Naive thymus-derived CD8-positive, alpha-beta T cell (primary cell): ENCODE data around the gene DNAJB13. TPM values are rescaled to one million over a fixed set of nuclear protein-coding genes. Genes with fewer than 3 reads are reported as not detected.

Experiments
- ATAC-seq, 2 donors: fragments of 150-1000 bp; cut with Tn5 transposase in 1 of 2; sonication (Bioruptor Pico), chemical (Tn5 transposase) in 1 of 2; 1 replicate in 1 of 2; 2 replicates in 1 of 2; pipeline ENCODE4 v1.10.0; 2021; ENCODE audit warnings: mild to moderate bottlenecking in 2 of 2, moderate library complexity in 2 of 2
- POLR2A ChIA-PET: fragments of 350-600 bp; sonication (Branson Sonifier 250); formaldehyde crosslinking; loops from one replicate; lab custom pipeline; 2021; ENCODE audit warnings: antibody characterized with exemption; lab: Charles Lee
- DNase-seq, 10 donors: peaks; one replicate each; pipeline versions ENCODE4 v3.0.0 to v3.0.0-alpha.2; 2020 to 2022
- H3K27ac Mint-ChIP-seq, 10 donors: one replicate each; pipeline ENCODE4 v1.8.0; 2020 to 2022; ENCODE audit warnings: mild to moderate bottlenecking in 10 of 10, mixed read lengths in 10 of 10, moderate library complexity in 4 of 10, inconsistent platforms in 1 of 10
- H3K27me3 Mint-ChIP-seq, 5 donors: one replicate each; pipeline ENCODE4 v1.8.0; 2021 to 2022; ENCODE audit warnings: mixed read lengths in 5 of 5
- H3K36me3 Mint-ChIP-seq, 3 donors: one replicate each; pipeline ENCODE4 v1.8.0; 2020 to 2022; ENCODE audit warnings: mixed read lengths in 3 of 3, mild to moderate bottlenecking in 2 of 3, inconsistent platforms in 1 of 3
- H3K4me1 Mint-ChIP-seq, 4 donors: one replicate each; pipeline ENCODE4 v1.8.0; 2021 to 2022; ENCODE audit warnings: mixed read lengths in 4 of 4
- H3K4me3 Mint-ChIP-seq, 10 donors: one replicate each; pipeline ENCODE4 v1.8.0; 2020 to 2022; ENCODE audit warnings: mild to moderate bottlenecking in 10 of 10, mixed read lengths in 10 of 10, moderate library complexity in 6 of 10, inconsistent platforms in 1 of 10
- H3K9me3 Mint-ChIP-seq, 9 donors: one replicate each; pipeline ENCODE4 v1.8.0; 2020 to 2022; ENCODE audit warnings: mixed read lengths in 9 of 9, mild to moderate bottlenecking in 3 of 9, inconsistent platforms in 1 of 9, moderate library complexity in 1 of 9
- polyA plus RNA-seq, 3 donors: library from polyadenylated mRNA; unstranded; fragments of 300-500 nt; fragmentation: Illumina TruSeq; gene quantifications; one replicate each; pipeline ENCODE4 v1.2.3, GENCODE V29; 2021
- total RNA-seq, 8 experiments: library from RNA in 2 of 8; stranded (reverse) in 2 of 8; gene quantifications; one replicate each; pipeline ENCODE4 v1.2.3 and lab custom pipeline; 2021 to 2026

Gene DNAJB13
- total and polyA plus RNA-seq, 5 experiments from 2014 or later: 0.16 to 0.60 (median 0.46) TPM

- POLR2A ChIA-PET: interaction anchor here (2.3 kb wide), 1 partner anchor 10 kb away, joined by 7 read pairs; no protein-coding TSS in a partner anchor
- peak; percentile 33 to 37 for ATAC-seq
Measured at GRCh38 chr11:73957654-73958361, 7.0 kb downstream of the DNAJB13 start.

GRCh38 chr11:73958521-73959141 is 7.8 kb downstream of the DNAJB13 start:
- H3K4me1 Mint-ChIP-seq: peaks cover 0 to 12% (median 7%) of the 10 kb centered on the region in 4 donors
- no peak for ATAC-seq
- no peaks in the 10 kb centered on the region for H3K9me3 Mint-ChIP-seq
- DNase-seq: no peak
- H3K27me3 Mint-ChIP-seq: peaks cover 4 to 22% (median 13%) of the 10 kb centered on the region in 5 donors
- POLR2A ChIA-PET: interaction anchor here (2.3 kb wide), 1 partner anchor 9 kb away, joined by 7 read pairs; no protein-coding TSS in a partner anchor
- H3K27ac Mint-ChIP-seq: peak overlapping the region in 1 of 10 donors; percentile 43
- H3K4me3 Mint-ChIP-seq: no peak overlapping the region
- no peaks in the 10 kb centered on the region for H3K36me3 Mint-ChIP-seq

More at GRCh38 chr11:73957654-73958361, 7.0 kb downstream of the DNAJB13 start:
- no peak for DNase-seq
- H3K9me3 Mint-ChIP-seq: no peaks in the 10 kb centered on the region
- H3K4me3 Mint-ChIP-seq: peak overlapping the region in 7 of 10 donors; percentile 11 to 80 (median 46)
- H3K27me3 Mint-ChIP-seq: peaks cover 4 to 22% (median 13%) of the 10 kb centered on the region in 5 donors
- H3K27ac Mint-ChIP-seq: peak overlapping the region in 1 of 10 donors; percentile 68
- peaks cover 0 to 12% (median 7%) of the 10 kb centered on the region in 4 donors for H3K4me1 Mint-ChIP-seq
- no peaks in the 10 kb centered on the region for H3K36me3 Mint-ChIP-seq

DNA sequence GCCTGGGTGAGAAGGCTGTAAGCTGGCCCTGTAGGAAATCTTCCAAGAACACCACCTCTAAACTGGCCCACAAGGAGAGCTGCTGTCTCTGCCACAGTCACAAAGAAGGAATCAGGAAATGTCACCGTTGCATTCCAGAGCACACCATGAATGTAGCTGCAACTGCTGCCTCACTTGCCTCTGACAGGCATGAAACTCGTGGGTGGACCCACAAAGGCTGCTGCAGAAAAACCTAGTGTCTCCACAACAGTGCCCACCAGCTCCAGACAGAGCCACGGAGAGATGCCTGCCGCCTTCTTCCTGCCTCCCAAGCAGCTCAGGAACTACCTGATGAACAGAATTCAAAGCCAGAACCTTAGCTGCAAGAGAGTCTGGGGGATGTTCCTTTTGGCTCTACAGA is 10.5 kb downstream of the DNAJB13 start:
- H3K27me3 Mint-ChIP-seq: peaks cover 2 to 15% (median 6%) of the 10 kb centered on the region in 5 donors
- H3K27ac Mint-ChIP-seq: peak overlapping the region in 2 of 10 donors; percentile 44 to 63
- no peak for ATAC-seq
- H3K4me3 Mint-ChIP-seq: no peak overlapping the region
- POLR2A ChIA-PET: no interaction called here
- H3K36me3 Mint-ChIP-seq: no peaks in the 10 kb centered on the region
- no peaks in the 10 kb centered on the region for H3K9me3 Mint-ChIP-seq
- H3K4me1 Mint-ChIP-seq: peaks cover 13 to 30% (median 21%) of the 10 kb centered on the region in 4 donors
- DNase-seq: no peak

GRCh38 chr11:73962101-73962705 is 11.4 kb downstream of the DNAJB13 start:
- H3K27ac Mint-ChIP-seq: peak overlapping the region in 1 of 10 donors; percentile 54
- H3K4me1 Mint-ChIP-seq: peaks cover 12 to 27% (median 19%) of the 10 kb centered on the region in 4 donors
- peaks cover 0 to 6% (median 5%) of the 10 kb centered on the region in 5 donors for H3K27me3 Mint-ChIP-seq
- ATAC-seq: no peak
- no peak overlapping the region for H3K4me3 Mint-ChIP-seq
- H3K9me3 Mint-ChIP-seq: no peaks in the 10 kb centered on the region
- H3K36me3 Mint-ChIP-seq: no peaks in the 10 kb centered on the region
- DNase-seq: no peak
- POLR2A ChIA-PET: interaction anchor here (13.0 kb wide), 1 partner anchor 20 kb away, joined by 534 read pairs; the partner anchor contains the start of gene UCP2

GRCh38 chr11:73963861-73964260 is 13.0 kb downstream of the DNAJB13 start:
- Mint-ChIP-seq H3K4me3 (peak overlapping the region in 5 of 10 donors; percentile 20 to 72 (median 56)), H3K27ac (peak overlapping the region; percentile 7 to 95 (median 72)), H3K36me3 (no peaks in the 10 kb centered on the region), H3K4me1 (peaks cover 12 to 39% (median 31%) of the 10 kb centered on the region in 4 donors), H3K27me3 (no peaks in the 10 kb centered on the region), H3K9me3 (no peaks in the 10 kb centered on the region)
- POLR2A ChIA-PET: interaction anchor here (0.6 to 13.0 kb wide), 13 partner anchors 9 to 91 kb away, joined by 3 to 534 read pairs (median 5); partner anchors contain the start of genes UCP2 and UCP3
- ATAC-seq (no peak), DNase-seq (no peak)

- ATAC-seq (no peak), DNase-seq (no peak)
- Mint-ChIP-seq H3K4me1 (peaks cover 25 to 53% (median 45%) of the 10 kb centered on the region in 4 donors), H3K4me3 (peak overlapping the region in 2 of 10 donors; percentile 60 to 64), H3K27ac (peak overlapping the region in 8 of 10 donors; percentile 15 to 94 (median 33)), H3K36me3 (no peaks in the 10 kb centered on the region), H3K9me3 (no peaks in the 10 kb centered on the region), H3K27me3 (no peaks in the 10 kb centered on the region)
- POLR2A ChIA-PET: interaction anchor here (0.7 to 19.8 kb wide), 10 partner anchors 7 to 68 kb away, joined by 4 to 534 read pairs (median 12); partner anchors contain the start of genes UCP2 and UCP3
Measured at GRCh38 chr11:73965076-73965763, 14.4 kb downstream of the DNAJB13 start.

DNA sequence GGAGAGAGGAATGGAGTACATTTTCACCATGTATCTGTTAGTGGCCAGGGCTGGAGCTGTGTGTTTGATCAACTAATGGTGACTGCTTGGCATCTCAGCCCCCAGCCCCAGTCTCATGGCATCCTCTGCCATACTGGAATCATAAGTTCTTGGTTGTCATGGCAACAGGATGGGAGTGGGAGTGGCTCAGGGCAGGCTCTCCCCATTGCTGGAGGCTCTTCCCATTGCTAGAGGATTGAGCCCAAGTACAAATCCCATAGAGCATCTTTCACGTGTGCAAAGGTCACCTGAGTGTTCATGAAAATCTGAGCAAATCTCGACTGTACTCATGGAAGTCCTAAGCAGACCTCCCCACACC is 14.9 kb downstream of the DNAJB13 start:
- no peak for DNase-seq
- Mint-ChIP-seq H3K27me3 (no peaks in the 10 kb centered on the region), H3K36me3 (no peaks in the 10 kb centered on the region), H3K4me3 (peak overlapping the region in 3 of 10 donors; percentile 12 to 26 (median 18)), H3K4me1 (peaks cover 26 to 58% (median 49%) of the 10 kb centered on the region in 4 donors), H3K27ac (peak overlapping the region in 8 of 10 donors; percentile 39 to 87 (median 76)), H3K9me3 (no peaks in the 10 kb centered on the region)
- no peak for ATAC-seq
- POLR2A ChIA-PET: interaction anchor here (2.6 to 24.6 kb wide), 6 partner anchors 16 to 64 kb away, joined by 11 to 1033 read pairs (median 266); partner anchors contain the start of genes UCP2 and UCP3

DNA sequence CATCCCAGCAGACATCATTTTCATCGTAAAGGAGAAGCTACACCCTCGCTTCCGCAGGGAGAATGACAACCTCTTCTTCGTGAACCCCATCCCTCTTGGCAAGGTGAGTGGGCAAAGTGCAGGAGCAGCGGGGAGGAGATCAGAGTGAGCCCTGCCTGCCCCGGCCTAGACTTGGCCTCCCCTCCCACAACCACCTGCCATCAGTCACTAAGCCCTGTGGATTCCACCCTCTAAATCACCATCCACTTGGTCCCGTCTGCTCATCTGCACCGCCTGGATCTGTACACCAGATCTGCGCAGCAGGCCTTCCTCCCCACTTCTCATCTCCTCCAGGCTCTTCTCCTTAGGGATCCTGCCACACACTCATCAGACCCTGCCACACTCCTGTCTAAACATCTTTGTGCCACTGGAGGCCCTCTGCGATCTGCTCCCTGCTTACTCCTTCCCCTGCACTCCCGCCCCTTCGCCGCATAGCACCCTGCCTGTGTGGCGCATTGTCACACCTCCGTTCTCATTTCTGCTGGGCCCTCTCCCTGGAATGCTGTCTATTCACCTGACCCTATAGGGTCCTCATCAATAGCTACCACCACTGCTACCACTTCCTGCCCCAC is 17.6 kb downstream of the DNAJB13 start:
- Mint-ChIP-seq H3K27me3 (no peaks in the 10 kb centered on the region), H3K36me3 (no peaks in the 10 kb centered on the region), H3K27ac (peak overlapping the region; percentile 94 to 100 (median 98)), H3K9me3 (no peaks in the 10 kb centered on the region), H3K4me3 (peak overlapping the region in 8 of 10 donors; percentile 30 to 85 (median 66)), H3K4me1 (peaks cover 41 to 85% (median 76%) of the 10 kb centered on the region in 4 donors)
- POLR2A ChIA-PET: interaction anchor here (1.1 to 24.6 kb wide), 6 partner anchors 11 to 67 kb away, joined by 3 to 1033 read pairs (median 266); partner anchors contain the start of genes UCP2 and UCP3
- DNase-seq (no peak), ATAC-seq (peak in 1 of 2 donors; percentile 4)

DNA sequence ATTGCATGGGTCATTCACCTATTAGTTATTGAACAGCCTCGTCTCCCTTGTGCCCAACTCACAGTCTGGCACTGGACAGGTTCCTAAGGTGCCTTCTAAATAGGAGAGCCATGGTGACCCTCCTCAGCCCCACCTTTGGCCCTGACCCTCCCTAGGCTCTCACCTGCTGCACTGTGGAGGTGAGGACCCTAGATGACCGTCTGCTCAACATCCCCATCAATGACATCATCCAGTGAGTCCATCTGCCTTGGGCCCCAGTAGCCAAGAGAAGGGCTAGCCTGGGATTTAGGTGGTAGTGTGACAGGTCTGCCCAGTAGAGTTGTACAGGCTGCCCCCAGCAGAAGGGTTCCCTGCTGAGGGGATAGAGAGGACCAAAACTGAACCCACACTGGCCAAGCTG is 18.3 kb downstream of the DNAJB13 start:
- Mint-ChIP-seq H3K4me3 (peak overlapping the region in 9 of 10 donors; percentile 30 to 85 (median 63)), H3K4me1 (peaks cover 42 to 89% (median 79%) of the 10 kb centered on the region in 4 donors), H3K9me3 (no peaks in the 10 kb centered on the region), H3K27me3 (no peaks in the 10 kb centered on the region), H3K36me3 (peaks cover 0 to 4% (median 0%) of the 10 kb centered on the region in 3 donors), H3K27ac (peak overlapping the region; percentile 94 to 100 (median 98))
- no peak for ATAC-seq
- DNase-seq: no peak
- POLR2A ChIA-PET: interaction anchor here (1.1 to 24.6 kb wide), 6 partner anchors 13 to 190 kb away, joined by 3 to 1033 read pairs (median 266); partner anchors contain the start of genes UCP2 and UCP3

GRCh38 chr11:73969991-73970800 is 19.4 kb downstream of the DNAJB13 start:
- Mint-ChIP-seq H3K9me3 (no peaks in the 10 kb centered on the region), H3K27me3 (no peaks in the 10 kb centered on the region), H3K27ac (peak overlapping the region; percentile 94 to 100 (median 98)), H3K4me1 (peaks cover 50 to 91% (median 81%) of the 10 kb centered on the region in 4 donors), H3K4me3 (peak overlapping the region; percentile 29 to 85 (median 62)), H3K36me3 (peaks cover 0 to 15% (median 8%) of the 10 kb centered on the region in 3 donors)
- POLR2A ChIA-PET: interaction anchor here (0.6 to 24.6 kb wide), 10 partner anchors 12 to 218 kb away, joined by 3 to 1033 read pairs (median 6); partner anchors contain the start of genes UCP2 and UCP3
- DNase-seq (peak; percentile 36 to 82 (median 61)), ATAC-seq (peak; percentile 31 to 71)
